Measurements from ENCODE around the gene RNF111. TPM values are rescaled to one million over a fixed set of nuclear protein-coding genes. Genes with fewer than 3 reads are reported as not detected.

Gene RNF111
- total and polyA plus RNA-seq, 2 of the 13 experiments (the other 11 are each of a cell fraction or from before 2014, with no cell fraction given): 12.1 to 23.1 TPM

DNA sequence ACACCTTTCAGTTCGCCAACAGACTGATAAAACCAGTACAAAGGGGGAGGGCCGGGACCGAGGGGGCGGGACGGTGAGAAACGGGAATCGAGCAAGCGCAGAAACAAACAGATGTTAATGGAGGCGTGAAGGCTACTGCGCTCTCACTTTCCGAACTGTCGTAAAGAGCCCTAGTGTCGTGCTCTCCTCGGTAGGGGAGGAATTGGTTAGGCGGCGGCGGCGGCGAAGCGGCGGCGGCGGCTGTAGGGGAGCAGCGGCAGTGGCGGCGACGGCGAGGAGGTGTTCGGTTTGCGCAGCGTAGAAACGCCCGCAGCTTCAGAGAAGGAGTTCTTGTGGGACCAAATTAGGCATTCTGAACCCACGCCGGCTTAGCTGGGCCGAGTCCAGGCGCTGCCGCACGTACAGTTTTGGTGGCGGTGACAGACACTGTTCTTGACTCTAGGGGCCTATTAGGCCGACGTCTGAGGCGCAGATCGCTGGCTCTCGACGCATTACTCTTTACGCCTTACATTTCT, at the start of gene RNF111 (continued):
- TF ChIP-seq, protein P1, sequence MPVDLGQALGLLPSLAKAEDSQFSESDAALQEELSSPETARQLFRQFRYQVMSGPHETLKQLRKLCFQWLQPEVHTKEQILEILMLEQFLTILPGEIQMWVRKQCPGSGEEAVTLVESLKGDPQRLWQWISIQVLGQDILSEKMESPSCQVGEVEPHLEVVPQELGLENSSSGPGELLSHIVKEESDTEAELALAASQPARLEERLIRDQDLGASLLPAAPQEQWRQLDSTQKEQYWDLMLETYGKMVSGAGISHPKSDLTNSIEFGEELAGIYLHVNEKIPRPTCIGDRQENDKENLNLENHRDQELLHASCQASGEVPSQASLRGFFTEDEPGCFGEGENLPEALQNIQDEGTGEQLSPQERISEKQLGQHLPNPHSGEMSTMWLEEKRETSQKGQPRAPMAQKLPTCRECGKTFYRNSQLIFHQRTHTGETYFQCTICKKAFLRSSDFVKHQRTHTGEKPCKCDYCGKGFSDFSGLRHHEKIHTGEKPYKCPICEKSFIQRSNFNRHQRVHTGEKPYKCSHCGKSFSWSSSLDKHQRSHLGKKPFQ (CRISPR knock-in tag; IDR thresholded peaks at IDR 0.05; ENCODE audit: insufficient replicate concordance): peak; percentile 41
- TF ChIP-seq KLF11 (CRISPR knock-in tag; IDR thresholded peaks at IDR 0.05) (no peak; the same call in 1 of the 2 replicates), ZBTB21 (CRISPR knock-in tag; IDR thresholded peaks at IDR 0.05) (no peak), NFIB (CRISPR knock-in tag; IDR thresholded peaks at IDR 0.05; ENCODE audit: borderline replicate concordance) (no peak), RFX1 (IDR thresholded peaks at IDR 0.05) (no peak), AGO1 (IDR thresholded peaks at IDR 0.05; ENCODE audit: low read depth, low read length, poor library complexity, severe bottlenecking) (no peak), TCF12 (IDR thresholded peaks at IDR 0.05) (no peak), TCF12 (CRISPR knock-in tag; IDR thresholded peaks at IDR 0.05) (peak; percentile 86; the same call in 1 of the 2 replicates), HDAC2 (CRISPR knock-in tag; IDR thresholded peaks at IDR 0.05) (no peak), ZNF616 (CRISPR knock-in tag; IDR thresholded peaks at IDR 0.05; ENCODE audit: low read depth) (no peak), ZNF775 (CRISPR knock-in tag; IDR thresholded peaks at IDR 0.05; ENCODE audit: borderline replicate concordance) (no peak), ZNF747 (CRISPR knock-in tag; IDR thresholded peaks at IDR 0.05; ENCODE audit: borderline replicate concordance) (no peak), BRCA1 (CRISPR knock-in tag; IDR thresholded peaks at IDR 0.05) (no peak), GATA4 (IDR thresholded peaks at IDR 0.05; ENCODE audit: borderline replicate concordance, low read depth) (0 out of 2 replicates have a peak, but pooled peaks have one; percentile 9), JARID2 (CRISPR knock-in tag; IDR thresholded peaks at IDR 0.05; ENCODE audit: insufficient replicate concordance) (no peak), HOXA3 (CRISPR knock-in tag; IDR thresholded peaks at IDR 0.05) (no peak), RELA (CRISPR knock-in tag; IDR thresholded peaks at IDR 0.05) (no peak), GZF1 (CRISPR knock-in tag; IDR thresholded peaks at IDR 0.05) (no peak)
- TF ChIP-seq, protein P2, sequence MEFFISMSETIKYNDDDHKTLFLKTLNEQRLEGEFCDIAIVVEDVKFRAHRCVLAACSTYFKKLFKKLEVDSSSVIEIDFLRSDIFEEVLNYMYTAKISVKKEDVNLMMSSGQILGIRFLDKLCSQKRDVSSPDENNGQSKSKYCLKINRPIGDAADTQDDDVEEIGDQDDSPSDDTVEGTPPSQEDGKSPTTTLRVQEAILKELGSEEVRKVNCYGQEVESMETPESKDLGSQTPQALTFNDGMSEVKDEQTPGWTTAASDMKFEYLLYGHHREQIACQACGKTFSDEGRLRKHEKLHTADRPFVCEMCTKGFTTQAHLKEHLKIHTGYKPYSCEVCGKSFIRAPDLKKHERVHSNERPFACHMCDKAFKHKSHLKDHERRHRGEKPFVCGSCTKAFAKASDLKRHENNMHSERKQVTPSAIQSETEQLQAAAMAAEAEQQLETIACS (CRISPR knock-in tag; IDR thresholded peaks at IDR 0.05): no peak
- TF ChIP-seq, protein P3, sequence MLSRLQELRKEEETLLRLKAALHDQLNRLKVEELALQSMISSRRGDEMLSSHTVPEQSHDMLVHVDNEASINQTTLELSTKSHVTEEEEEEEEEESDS (CRISPR knock-in tag; IDR thresholded peaks at IDR 0.05; ENCODE audit: borderline replicate concordance): no peak
- TF ChIP-seq, protein P4, sequence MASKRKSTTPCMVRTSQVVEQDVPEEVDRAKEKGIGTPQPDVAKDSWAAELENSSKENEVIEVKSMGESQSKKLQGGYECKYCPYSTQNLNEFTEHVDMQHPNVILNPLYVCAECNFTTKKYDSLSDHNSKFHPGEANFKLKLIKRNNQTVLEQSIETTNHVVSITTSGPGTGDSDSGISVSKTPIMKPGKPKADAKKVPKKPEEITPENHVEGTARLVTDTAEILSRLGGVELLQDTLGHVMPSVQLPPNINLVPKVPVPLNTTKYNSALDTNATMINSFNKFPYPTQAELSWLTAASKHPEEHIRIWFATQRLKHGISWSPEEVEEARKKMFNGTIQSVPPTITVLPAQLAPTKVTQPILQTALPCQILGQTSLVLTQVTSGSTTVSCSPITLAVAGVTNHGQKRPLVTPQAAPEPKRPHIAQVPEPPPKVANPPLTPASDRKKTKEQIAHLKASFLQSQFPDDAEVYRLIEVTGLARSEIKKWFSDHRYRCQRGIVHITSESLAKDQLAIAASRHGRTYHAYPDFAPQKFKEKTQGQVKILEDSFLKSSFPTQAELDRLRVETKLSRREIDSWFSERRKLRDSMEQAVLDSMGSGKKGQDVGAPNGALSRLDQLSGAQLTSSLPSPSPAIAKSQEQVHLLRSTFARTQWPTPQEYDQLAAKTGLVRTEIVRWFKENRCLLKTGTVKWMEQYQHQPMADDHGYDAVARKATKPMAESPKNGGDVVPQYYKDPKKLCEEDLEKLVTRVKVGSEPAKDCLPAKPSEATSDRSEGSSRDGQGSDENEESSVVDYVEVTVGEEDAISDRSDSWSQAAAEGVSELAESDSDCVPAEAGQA (IDR thresholded peaks at IDR 0.05; ENCODE audit: low read depth): peak; percentile 74; the same call in 1 of the 2 replicates
- TF ChIP-seq, protein P4 (CRISPR knock-in tag; IDR thresholded peaks at IDR 0.05; ENCODE audit: borderline replicate concordance): no peak
